Prostate gland (tissue), 2 donors: Measurements from ENCODE around the gene S1PR4. TPM values are rescaled to one million over a fixed set of nuclear protein-coding genes. Genes with fewer than 3 reads are reported as not detected.
A peak's percentile ranks its signal among the peaks of the same experiment; 100 is the strongest.

Experiments
- DNase-seq: peaks from one replicate; pipeline ENCODE4 v3.0.0-alpha.2; 2019; ENCODE audit warnings: low spot score
- H3K27ac ChIP-seq, 2 donors: fragments of 200-600 bp; sonication (generic); 2 replicates each; pipeline ENCODE4 v1.5.1; 2017 to 2019
- H3K27me3 ChIP-seq: fragments of 200-600 bp; sonication (generic); replicated peaks from 2 replicates; pipeline ENCODE4 v1.5.1; 2019; ENCODE audit not compliant: insufficient read depth
- H3K36me3 ChIP-seq, 2 donors: fragments of 200-600 bp; sonication (generic); 1 replicate in 1 of 2; 2 replicates in 1 of 2; pipeline versions ENCODE4 v1.5.1 to v1.8.1; 2017 to 2019
- H3K4me1 ChIP-seq: fragments of 200-600 bp; sonication (generic); replicated peaks from 2 replicates; pipeline ENCODE4 v1.5.1; 2019
- H3K4me3 ChIP-seq, 2 donors: fragments of 200-600 bp; sonication (generic); 2 replicates each; pipeline ENCODE4 v1.5.1; 2017 to 2019
- H3K9me3 ChIP-seq: fragments of 200-600 bp; sonication (generic); 2 replicates; pipeline ENCODE4 v1.5.1; 2017
- CTCF ChIP-seq, 4 experiments: fragments of 200-600 bp in 2 of 4; fragments of 450-650 bp in 2 of 4; sonication (generic) in 2 of 4; IDR thresholded peaks; 1 replicate in 3 of 4; 2 replicates in 1 of 4; pipeline ENCODE4 v1.5.1; 2016 to 2019; ENCODE audit warnings: antibody characterized with exemption in 4 of 4, mild to moderate bottlenecking in 2 of 4, moderate library complexity in 2 of 4
- POLR2A ChIP-seq: fragments of 450-650 bp; IDR thresholded peaks from one replicate; pipeline ENCODE4 v1.6.1; 2016; ENCODE audit warnings: antibody characterized with exemption, mild to moderate bottlenecking
- POLR2AphosphoS5 ChIP-seq: sonication (generic); formaldehyde crosslinking; IDR thresholded peaks from one replicate; pipeline ENCODE4 v1.6.1; 2017; ENCODE audit warnings: antibody characterized with exemption
- WGBS: methylation state at CpG from one replicate; pipeline ENCODE4 v1.1.5; 2018; 5-methylcytosine and 5-hydroxymethylcytosine counted together
- intact Hi-C: fragments of 100-400 bp; cut with DNase I; formaldehyde crosslinking; loops from one replicate; pipeline ENCODE4 v1.14.2; 2022
- total RNA-seq, 2 donors: library from RNA; depleted of rRNA; stranded (reverse); fragments of >200 nt; gene quantifications; one replicate each; pipeline ENCODE4 v1.1.0, GENCODE V29; 2016

S1PR4 gene
- total RNA-seq, 2 donors from 2014 or later = 0.14 to 1.5 TPM

GRCh38 chr19:3133793-3134116 is 44.8 kb upstream of the S1PR4 start:
- H3K27ac ChIP-seq = peak overlapping the region; percentile 75 to 76
- WGBS = 76% methylated on average over 4 of the region's 4 CpGs
- intact Hi-C loops = no loop called here
- H3K4me1 ChIP-seq = peaks cover 6% of the 10 kb centered on the region
- H3K4me3 ChIP-seq = no peak overlapping the region
- H3K9me3 ChIP-seq = no peaks in the 10 kb centered on the region
- no peaks in the 10 kb centered on the region for H3K36me3 ChIP-seq
- DNase-seq = no peak
- no peaks in the 10 kb centered on the region for H3K27me3 ChIP-seq
- TF ChIP-seq POLR2A = no peak
- no peak for TF ChIP-seq POLR2AphosphoS5
- no peak for TF ChIP-seq CTCF (IDR thresholded peaks at IDR 0.05)

- Histone ChIP-seq H3K4me3 (peak within 1 kb of the TSS; percentile 34 to 47), H3K27ac (peak within 1 kb of the TSS; percentile 75 to 79), H3K9me3 (no peaks in the 10 kb centered on the region), H3K4me1 (peaks cover 6% of the 10 kb centered on the region), H3K27me3 (no peaks in the 10 kb centered on the region), H3K36me3 (no peaks in the 10 kb centered on the region)
- TF ChIP-seq POLR2A = peak; percentile 83
- no peak for TF ChIP-seq CTCF (IDR thresholded peaks at IDR 0.05)
- TF ChIP-seq POLR2AphosphoS5 = peak; percentile 34
- WGBS = 52% methylated on average over 22 of the region's 40 CpGs
- intact Hi-C loops = no loop called here
- peak; percentile 72 for DNase-seq
Observed at GRCh38 chr19:3135961-3136683, 42.4 kb upstream of the S1PR4 start, which contains the start of gene GNA15. Gene GNA15 (plus strand): TSS chr19:3136033. CDS start chr19:3136451, 418 bp downstream.

GRCh38 chr19:3136684-3137055 is 41.9 kb upstream of the S1PR4 start:
- peak overlapping the region; percentile 75 to 79 for H3K27ac ChIP-seq
- peak overlapping the region; percentile 34 to 47 for H3K4me3 ChIP-seq
- TF ChIP-seq POLR2A (peak; percentile 73), POLR2AphosphoS5 (peak; percentile 62), CTCF (IDR thresholded peaks at IDR 0.05) (no peak)

GRCh38 chr19:3137119-3137518 is 41.5 kb upstream of the S1PR4 start:
- WGBS = 30% methylated on average over 7 of the region's 7 CpGs
- intact Hi-C loops = no loop called here
- TF ChIP-seq CTCF (IDR thresholded peaks at IDR 0.05) = no peak
- no peak for TF ChIP-seq POLR2A
- TF ChIP-seq POLR2AphosphoS5 = no peak

More at GRCh38 chr19:3136684-3137055, 41.9 kb upstream of the S1PR4 start:
- intact Hi-C loops = no loop called here
- no peaks in the 10 kb centered on the region for H3K27me3 ChIP-seq
- peak; percentile 66 for DNase-seq
- 47% methylated on average over 16 of the region's 16 CpGs for WGBS
- no peaks in the 10 kb centered on the region for H3K9me3 ChIP-seq
- peaks cover 6% of the 10 kb centered on the region for H3K4me1 ChIP-seq
- H3K36me3 ChIP-seq = no peaks in the 10 kb centered on the region

GRCh38 chr19:3138268-3138667 is 40.3 kb upstream of the S1PR4 start:
- DNase-seq = no peak
- Histone ChIP-seq H3K36me3 (no peaks in the 10 kb centered on the region), H3K4me1 (peaks cover 6% of the 10 kb centered on the region), H3K9me3 (no peaks in the 10 kb centered on the region), H3K27ac (no peak overlapping the region), H3K27me3 (no peaks in the 10 kb centered on the region), H3K4me3 (no peak overlapping the region)
- intact Hi-C loops = no loop called here
- TF ChIP-seq CTCF (IDR thresholded peaks at IDR 0.05) (no peak), POLR2AphosphoS5 (no peak), POLR2A (no peak)
- WGBS = 86% methylated on average over 15 of the region's 15 CpGs

More at GRCh38 chr19:3137119-3137518, 41.5 kb upstream of the S1PR4 start:
- H3K4me1 ChIP-seq = peaks cover 6% of the 10 kb centered on the region
- DNase-seq = no peak
- peak overlapping the region; percentile 75 to 79 for H3K27ac ChIP-seq
- H3K36me3 ChIP-seq = no peaks in the 10 kb centered on the region
- H3K9me3 ChIP-seq = no peaks in the 10 kb centered on the region
- H3K4me3 ChIP-seq = peak overlapping the region in 1 of 2 donors; percentile 34
- no peaks in the 10 kb centered on the region for H3K27me3 ChIP-seq
